ENCODE measurements around the gene NKAIN1.
"Not testable (repeated sequence)": the region's sequence is repeated elsewhere in the genome, so short reads cannot be mapped to it uniquely, and the experiment has no call there.

NKAIN1 gene

GRCh38 chr1:31208361-31208945, 31.2 kb downstream of the NKAIN1 start:
- Histone ChIP-seq H3K27me3 (ENCODE audit: control insufficient read depth, insufficient read depth, low read length) (no peaks in the 10 kb centered on the region), H3K4me3 (ENCODE audit: low read depth, low read length) (no peak overlapping the region), H3K9ac (ENCODE audit: low read depth, low read length) (no peak overlapping the region), H3K36me3 (ENCODE audit: control insufficient read depth, insufficient read depth, low read length) (no peaks in the 10 kb centered on the region), H3K9me3 (ENCODE audit: control insufficient read depth, insufficient read depth, low read length) (no peaks in the 10 kb centered on the region), H3K4me1 (ENCODE audit: control insufficient read depth, insufficient read depth, low read length) (no peaks in the 10 kb centered on the region)

DNA sequence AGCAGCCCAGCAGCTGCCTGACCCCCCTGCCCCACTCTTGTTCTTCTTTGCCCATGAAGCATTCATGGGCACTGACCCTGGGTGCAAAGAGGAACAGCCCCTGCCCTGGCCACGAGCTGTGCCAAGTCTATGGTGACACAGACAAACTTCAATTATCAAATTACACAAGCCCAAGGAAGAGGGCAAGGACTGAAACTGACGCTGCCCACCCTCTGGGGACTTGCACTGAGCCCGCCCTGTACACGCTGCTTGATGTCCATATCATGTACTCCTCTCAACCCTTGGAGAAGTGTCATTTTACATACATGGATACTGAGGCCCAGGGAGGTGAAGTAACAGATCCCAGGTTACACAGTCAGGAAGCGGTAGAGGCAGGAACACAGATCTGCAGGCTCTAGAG, 32.1 kb downstream of the NKAIN1 start:
- H3K9ac ChIP-seq (ENCODE audit: low read depth, low read length), result no peak overlapping the region
- H3K27me3 ChIP-seq (ENCODE audit: control insufficient read depth, insufficient read depth, low read length), result no peaks in the 10 kb centered on the region
- no peaks in the 10 kb centered on the region for H3K36me3 ChIP-seq (ENCODE audit: control insufficient read depth, insufficient read depth, low read length)
- H3K4me3 ChIP-seq (ENCODE audit: low read depth, low read length), result no peak overlapping the region
- no peaks in the 10 kb centered on the region for H3K9me3 ChIP-seq (ENCODE audit: control insufficient read depth, insufficient read depth, low read length)
- no peaks in the 10 kb centered on the region for H3K4me1 ChIP-seq (ENCODE audit: control insufficient read depth, insufficient read depth, low read length)

GRCh38 chr1:31207046-31207445, 32.6 kb downstream of the NKAIN1 start:
- no peaks in the 10 kb centered on the region for H3K27me3 ChIP-seq (ENCODE audit: control insufficient read depth, insufficient read depth, low read length)
- no peaks in the 10 kb centered on the region for H3K9me3 ChIP-seq (ENCODE audit: control insufficient read depth, insufficient read depth, low read length)
- no peaks in the 10 kb centered on the region for H3K4me1 ChIP-seq (ENCODE audit: control insufficient read depth, insufficient read depth, low read length)
- H3K36me3 ChIP-seq (ENCODE audit: control insufficient read depth, insufficient read depth, low read length), result no peaks in the 10 kb centered on the region
- H3K4me3 ChIP-seq (ENCODE audit: low read depth, low read length), result no peak overlapping the region
- H3K9ac ChIP-seq (ENCODE audit: low read depth, low read length), result no peak overlapping the region

- no peaks in the 10 kb centered on the region for H3K9me3 ChIP-seq (ENCODE audit: control insufficient read depth, insufficient read depth, low read length)
- H3K36me3 ChIP-seq (ENCODE audit: control insufficient read depth, insufficient read depth, low read length), result no peaks in the 10 kb centered on the region
- H3K4me3 ChIP-seq (ENCODE audit: low read depth, low read length), result no peak overlapping the region
- no peak overlapping the region for H3K9ac ChIP-seq (ENCODE audit: low read depth, low read length)
- peaks cover 4% of the 10 kb centered on the region for H3K4me1 ChIP-seq (ENCODE audit: control insufficient read depth, insufficient read depth, low read length)
- no peaks in the 10 kb centered on the region for H3K27me3 ChIP-seq (ENCODE audit: control insufficient read depth, insufficient read depth, low read length)
Observed at GRCh38 chr1:31203215-31203614, 36.5 kb downstream of the NKAIN1 start.

- Histone ChIP-seq H3K9me3 (ENCODE audit: control insufficient read depth, insufficient read depth, low read length) (no peaks in the 10 kb centered on the region), H3K4me1 (ENCODE audit: control insufficient read depth, insufficient read depth, low read length) (peaks cover 4% of the 10 kb centered on the region), H3K4me3 (ENCODE audit: low read depth, low read length) (no peak overlapping the region), H3K9ac (ENCODE audit: low read depth, low read length) (no peak overlapping the region), H3K36me3 (ENCODE audit: control insufficient read depth, insufficient read depth, low read length) (no peaks in the 10 kb centered on the region), H3K27me3 (ENCODE audit: control insufficient read depth, insufficient read depth, low read length) (no peaks in the 10 kb centered on the region)
Observed at GRCh38 chr1:31201931-31202360, 37.7 kb downstream of the NKAIN1 start.

DNA sequence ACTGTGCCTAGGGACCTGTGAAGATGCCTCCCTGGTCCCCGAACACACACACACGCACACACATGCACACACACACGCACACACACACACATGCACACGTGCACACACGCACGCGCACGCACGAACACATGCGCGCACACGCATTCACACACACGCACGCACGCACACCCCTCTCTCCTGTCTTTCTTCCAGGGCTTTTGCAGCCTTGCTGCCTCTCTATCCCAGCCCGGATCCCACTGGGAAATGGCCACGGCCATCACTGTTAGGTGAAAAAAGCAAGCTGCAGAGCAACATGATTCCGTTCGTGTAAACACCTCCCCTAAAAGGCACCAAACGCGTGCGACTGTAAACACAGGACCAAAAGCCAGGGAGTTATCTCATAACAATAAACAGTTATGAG, 39.7 kb downstream of the NKAIN1 start:
- Histone ChIP-seq H3K9me3 (ENCODE audit: control insufficient read depth, insufficient read depth, low read length) (no peaks in the 10 kb centered on the region), H3K27me3 (ENCODE audit: control insufficient read depth, insufficient read depth, low read length) (no peaks in the 10 kb centered on the region), H3K9ac (ENCODE audit: low read depth, low read length) (no peak overlapping the region), H3K4me1 (ENCODE audit: control insufficient read depth, insufficient read depth, low read length) (peaks cover 4% of the 10 kb centered on the region), H3K4me3 (ENCODE audit: low read depth, low read length) (no peak overlapping the region), H3K36me3 (ENCODE audit: control insufficient read depth, insufficient read depth, low read length) (no peaks in the 10 kb centered on the region)

DNA sequence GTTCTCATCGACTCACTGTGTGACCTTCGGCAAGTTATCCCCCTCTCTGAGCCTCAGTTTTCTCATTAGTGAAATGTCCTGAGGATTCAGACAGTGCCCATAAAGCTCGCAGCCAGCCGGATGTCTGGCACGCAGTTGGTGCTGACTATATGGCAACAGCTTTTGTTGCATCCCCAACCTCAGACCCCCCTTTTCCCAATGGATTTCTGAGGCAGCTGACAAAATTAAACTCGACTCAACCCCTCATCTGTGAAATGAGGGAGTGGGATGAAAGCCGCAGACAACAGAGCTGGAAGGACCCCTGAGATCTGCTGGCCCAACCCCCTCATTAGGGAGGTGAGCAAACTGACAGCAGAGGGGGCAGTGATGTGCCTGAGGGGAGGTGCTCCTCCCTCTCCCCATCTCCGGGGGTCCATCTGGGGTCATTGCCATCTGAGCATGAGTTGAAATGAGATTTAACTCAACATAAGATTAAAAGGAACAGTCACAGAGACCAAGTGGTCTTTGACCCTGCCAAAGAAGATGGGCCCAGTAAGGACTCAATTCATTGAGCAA, 40.4 kb downstream of the NKAIN1 start:
- Histone ChIP-seq H3K9ac (ENCODE audit: low read depth, low read length) (no peak overlapping the region), H3K4me1 (ENCODE audit: control insufficient read depth, insufficient read depth, low read length) (peaks cover 4% of the 10 kb centered on the region)

GRCh38 chr1:31198600-31198999, 41.1 kb downstream of the NKAIN1 start:
- Histone ChIP-seq H3K4me1 (ENCODE audit: control insufficient read depth, insufficient read depth, low read length) (peaks cover 4% of the 10 kb centered on the region), H3K9ac (ENCODE audit: low read depth, low read length) (no peak overlapping the region), H3K9me3 (ENCODE audit: control insufficient read depth, insufficient read depth, low read length) (no peaks in the 10 kb centered on the region), H3K36me3 (ENCODE audit: control insufficient read depth, insufficient read depth, low read length) (no peaks in the 10 kb centered on the region), H3K4me3 (ENCODE audit: low read depth, low read length) (no peak overlapping the region), H3K27me3 (ENCODE audit: control insufficient read depth, insufficient read depth, low read length) (no peaks in the 10 kb centered on the region)

More for the DNA sequence above, 40.4 kb downstream of the NKAIN1 start:
- H3K36me3 ChIP-seq (ENCODE audit: control insufficient read depth, insufficient read depth, low read length), result no peaks in the 10 kb centered on the region
- no peaks in the 10 kb centered on the region for H3K9me3 ChIP-seq (ENCODE audit: control insufficient read depth, insufficient read depth, low read length)
- no peak overlapping the region for H3K4me3 ChIP-seq (ENCODE audit: low read depth, low read length)
- no peaks in the 10 kb centered on the region for H3K27me3 ChIP-seq (ENCODE audit: control insufficient read depth, insufficient read depth, low read length)

- Histone ChIP-seq H3K9ac (ENCODE audit: low read depth, low read length) (no peak overlapping the region), H3K4me3 (ENCODE audit: low read depth, low read length) (no peak overlapping the region), H3K27me3 (ENCODE audit: control insufficient read depth, insufficient read depth, low read length) (no peaks in the 10 kb centered on the region), H3K36me3 (ENCODE audit: control insufficient read depth, insufficient read depth, low read length) (no peaks in the 10 kb centered on the region), H3K4me1 (ENCODE audit: control insufficient read depth, insufficient read depth, low read length) (peaks cover 4% of the 10 kb centered on the region), H3K9me3 (ENCODE audit: control insufficient read depth, insufficient read depth, low read length) (no peaks in the 10 kb centered on the region)
Observed at GRCh38 chr1:31198150-31198549, 41.5 kb downstream of the NKAIN1 start.

DNA sequence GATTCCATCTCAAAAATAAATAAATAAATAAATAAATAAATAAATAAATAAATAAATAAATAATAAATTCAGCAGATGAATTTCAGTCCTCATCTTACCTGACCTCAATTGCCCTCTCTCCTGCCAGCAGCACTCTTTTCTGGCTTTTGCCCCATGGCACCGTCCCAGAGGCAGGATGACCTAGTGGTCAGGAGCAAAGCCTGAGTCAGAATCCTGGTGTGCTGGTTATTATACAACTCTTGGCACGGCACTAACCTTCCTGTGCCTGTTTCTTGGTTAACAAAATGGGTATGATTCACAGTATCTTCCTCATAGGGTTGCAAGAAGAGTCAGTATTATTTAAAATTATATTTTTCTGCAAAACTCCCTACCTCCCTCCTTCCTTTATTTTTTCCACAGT, 43.0 kb downstream of the NKAIN1 start:
- Histone ChIP-seq H3K9ac (ENCODE audit: low read depth, low read length) (no peak overlapping the region), H3K4me1 (ENCODE audit: control insufficient read depth, insufficient read depth, low read length) (peaks cover 4% of the 10 kb centered on the region), H3K9me3 (ENCODE audit: control insufficient read depth, insufficient read depth, low read length) (no peaks in the 10 kb centered on the region), H3K4me3 (ENCODE audit: low read depth, low read length) (no peak overlapping the region), H3K36me3 (ENCODE audit: control insufficient read depth, insufficient read depth, low read length) (no peaks in the 10 kb centered on the region), H3K27me3 (ENCODE audit: control insufficient read depth, insufficient read depth, low read length) (no peaks in the 10 kb centered on the region)

DNA sequence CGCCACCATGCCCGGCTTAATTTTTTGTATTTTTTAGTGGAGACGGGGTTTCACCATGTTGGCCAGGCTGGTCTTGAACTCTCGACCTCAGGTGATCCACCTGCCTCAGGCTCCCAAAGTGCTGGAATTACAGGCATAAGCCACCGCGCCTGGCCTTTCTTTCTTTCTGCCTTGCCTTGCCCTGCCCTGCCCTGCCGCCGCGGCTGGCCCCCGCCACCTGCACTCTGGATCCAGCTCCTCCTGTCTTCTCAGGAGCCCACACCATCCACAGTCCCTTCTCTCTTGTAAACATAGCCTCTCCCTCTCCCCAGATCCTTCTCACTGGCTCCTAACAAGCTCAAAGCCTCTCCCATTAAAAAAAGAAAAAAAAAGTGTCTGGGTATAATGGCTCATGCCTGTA, 44.4 kb downstream of the NKAIN1 start:
- H3K4me3 ChIP-seq (ENCODE audit: low read depth, low read length); H3K9ac ChIP-seq (ENCODE audit: low read depth, low read length); H3K9me3 ChIP-seq (ENCODE audit: control insufficient read depth, insufficient read depth, low read length); H3K27me3 ChIP-seq (ENCODE audit: control insufficient read depth, insufficient read depth, low read length); H3K36me3 ChIP-seq (ENCODE audit: control insufficient read depth, insufficient read depth, low read length); H3K4me1 ChIP-seq (ENCODE audit: control insufficient read depth, insufficient read depth, low read length): not testable (repeated sequence)

DNA sequence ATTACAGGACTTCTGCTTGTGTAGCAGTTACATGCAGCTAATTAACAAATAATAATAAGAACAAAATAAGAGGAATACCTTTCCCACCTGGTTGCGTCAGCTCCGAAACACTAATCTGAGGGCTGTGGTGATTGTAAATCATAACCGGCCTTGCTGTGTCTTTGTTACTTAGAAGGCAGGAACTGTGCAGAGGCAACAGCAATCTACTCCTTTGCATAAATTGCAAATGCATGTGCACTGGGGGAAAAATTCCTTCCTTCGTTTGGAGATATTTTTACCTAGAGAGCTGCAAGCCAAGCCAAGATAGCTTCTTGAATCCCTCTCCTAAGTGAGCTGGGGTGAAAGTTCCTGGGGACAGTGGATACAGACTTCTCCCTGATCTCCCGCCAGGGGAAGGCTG, 46.0 kb downstream of the NKAIN1 start:
- Histone ChIP-seq H3K4me1 (ENCODE audit: control insufficient read depth, insufficient read depth, low read length) (peaks cover under 1% of the 10 kb centered on the region), H3K36me3 (ENCODE audit: control insufficient read depth, insufficient read depth, low read length) (no peaks in the 10 kb centered on the region), H3K4me3 (ENCODE audit: low read depth, low read length) (no peak overlapping the region), H3K27me3 (ENCODE audit: control insufficient read depth, insufficient read depth, low read length) (no peaks in the 10 kb centered on the region), H3K9ac (ENCODE audit: low read depth, low read length) (no peak overlapping the region), H3K9me3 (ENCODE audit: control insufficient read depth, insufficient read depth, low read length) (no peaks in the 10 kb centered on the region)

All from iPS-15b (cell line).